NT2/D1 (cell line): ENCODE data around the gene TMEM200C.
A peak's percentile ranks its signal among the peaks of the same experiment; 100 is the strongest.
"Not testable (repeated sequence)": the region's sequence is repeated elsewhere in the genome, so short reads cannot be mapped to it uniquely, and the experiment has no call there.

Source experiments
- DNase-seq: peaks from one replicate; pipeline ENCODE4 v3.0.0-alpha.2; 2011; ENCODE audit warnings: low read depth, low spot score
- H3K27me3 ChIP-seq: 2 replicates; pipeline ENCODE4 v1.6.0; 2011; ENCODE audit warnings: mild to moderate bottlenecking; ENCODE audit not compliant: insufficient read length, insufficient read depth
- H3K36me3 ChIP-seq: 2 replicates; pipeline ENCODE4 v1.6.1; 2011; ENCODE audit warnings: mild to moderate bottlenecking, low read length, mixed read lengths; ENCODE audit not compliant: insufficient read depth, insufficient read length
- H3K4me1 ChIP-seq: 2 replicates; pipeline ENCODE4 v1.5.1; 2011; ENCODE audit not compliant: insufficient read depth, insufficient read length
- H3K4me3 ChIP-seq: 2 replicates; pipeline ENCODE4 v1.5.1; 2011; ENCODE audit warnings: low read depth; ENCODE audit not compliant: insufficient read length
- H3K9ac ChIP-seq: 2 replicates; pipeline ENCODE4 v1.6.0; 2011; ENCODE audit warnings: low read depth; ENCODE audit not compliant: insufficient read length
- H3K9me3 ChIP-seq: 2 replicates; pipeline ENCODE4 v1.5.1; 2011; ENCODE audit warnings: mild to moderate bottlenecking, low read length; ENCODE audit not compliant: insufficient read depth
- SUZ12 ChIP-seq: IDR thresholded peaks from 2 replicates; pipeline ENCODE4 v1.6.1; 2011; ENCODE audit not compliant: insufficient read length, insufficient read depth; ENCODE audit errors: extremely low read depth
- YY1 ChIP-seq: IDR thresholded peaks from 2 replicates; pipeline ENCODE4 v1.6.1; 2011; ENCODE audit not compliant: insufficient read length, insufficient read depth
- ZNF274 ChIP-seq: IDR thresholded peaks from 2 replicates; pipeline ENCODE4 v1.6.1; 2011; ENCODE audit warnings: mild to moderate bottlenecking, low read depth, low read length

The TMEM200C gene

GRCh38 chr18:5876891-5877290 is 18.4 kb downstream of the TMEM200C start:
- TF ChIP-seq YY1 (no peak), SUZ12 (no peak), ZNF274 (no peak)
- Histone ChIP-seq H3K4me3 (no peak overlapping the region), H3K4me1 (no peaks in the 10 kb centered on the region), H3K9me3 (no peaks in the 10 kb centered on the region), H3K27me3 (no peaks in the 10 kb centered on the region), H3K9ac (no peak overlapping the region), H3K36me3 (no peaks in the 10 kb centered on the region)
- DNase-seq = no peak

GRCh38 chr18:5874336-5874735 is 21.0 kb downstream of the TMEM200C start:
- H3K27me3 ChIP-seq = no peaks in the 10 kb centered on the region
- no peak for TF ChIP-seq SUZ12
- H3K4me3 ChIP-seq = no peak overlapping the region
- H3K36me3 ChIP-seq = no peaks in the 10 kb centered on the region
- H3K9ac ChIP-seq = no peak overlapping the region
- no peaks in the 10 kb centered on the region for H3K4me1 ChIP-seq
- no peaks in the 10 kb centered on the region for H3K9me3 ChIP-seq
- DNase-seq = no peak

GRCh38 chr18:5872886-5873285 is 22.4 kb downstream of the TMEM200C start:
- DNase-seq = no peak
- no peak for TF ChIP-seq YY1
- no peak for TF ChIP-seq SUZ12
- TF ChIP-seq ZNF274 = no peak

GRCh38 chr18:5871426-5871825 is 23.9 kb downstream of the TMEM200C start:
- H3K9me3 ChIP-seq = no peaks in the 10 kb centered on the region
- DNase-seq = no peak
- no peaks in the 10 kb centered on the region for H3K4me1 ChIP-seq
- H3K36me3 ChIP-seq = no peaks in the 10 kb centered on the region
- H3K27me3 ChIP-seq = no peaks in the 10 kb centered on the region
- no peak overlapping the region for H3K9ac ChIP-seq
- TF ChIP-seq YY1 = no peak
- no peak overlapping the region for H3K4me3 ChIP-seq

More at GRCh38 chr18:5872886-5873285, 22.4 kb downstream of the TMEM200C start:
- Histone ChIP-seq H3K4me3 (no peak overlapping the region), H3K36me3 (no peaks in the 10 kb centered on the region), H3K27me3 (no peaks in the 10 kb centered on the region), H3K9me3 (no peaks in the 10 kb centered on the region), H3K4me1 (no peaks in the 10 kb centered on the region), H3K9ac (no peak overlapping the region)

- no peaks in the 10 kb centered on the region for H3K4me1 ChIP-seq
- no peak overlapping the region for H3K9ac ChIP-seq
- H3K9me3 ChIP-seq = no peaks in the 10 kb centered on the region
- no peaks in the 10 kb centered on the region for H3K27me3 ChIP-seq
- DNase-seq = peak; percentile 77
- TF ChIP-seq YY1 = no peak
- TF ChIP-seq SUZ12 = no peak
- TF ChIP-seq ZNF274 = no peak
- no peak overlapping the region for H3K4me3 ChIP-seq
- H3K36me3 ChIP-seq = no peaks in the 10 kb centered on the region
Measured at GRCh38 chr18:5868218-5868854, 27.0 kb downstream of the TMEM200C start.

- no peak for DNase-seq
- Histone ChIP-seq H3K36me3 (no peaks in the 10 kb centered on the region), H3K9ac (no peak overlapping the region), H3K4me1 (no peaks in the 10 kb centered on the region), H3K9me3 (0 out of 2 replicates have a peak, but pooled peaks cover 10% of the 10 kb centered on the region), H3K4me3 (no peak overlapping the region), H3K27me3 (no peaks in the 10 kb centered on the region)
- TF ChIP-seq YY1 (no peak), SUZ12 (no peak), ZNF274 (no peak)
Measured at GRCh38 chr18:5865521-5865920, 29.8 kb downstream of the TMEM200C start.

GRCh38 chr18:5862127-5862526 is 33.2 kb downstream of the TMEM200C start:
- H3K36me3 ChIP-seq, H3K4me3 ChIP-seq, H3K9ac ChIP-seq, H3K27me3 ChIP-seq, H3K4me1 ChIP-seq, DNase-seq: not testable (repeated sequence)
- 0 out of 2 replicates have a peak, but pooled peaks cover 10% of the 10 kb centered on the region for H3K9me3 ChIP-seq

- DNase-seq = no peak
- TF ChIP-seq YY1 = no peak
- no peak for TF ChIP-seq ZNF274
- TF ChIP-seq SUZ12 = no peak
- H3K27me3 ChIP-seq = no peaks in the 10 kb centered on the region
- no peak overlapping the region for H3K4me3 ChIP-seq
- 0 out of 2 replicates have a peak, but pooled peaks cover 8% of the 10 kb centered on the region for H3K9me3 ChIP-seq
- H3K4me1 ChIP-seq = no peaks in the 10 kb centered on the region
- H3K9ac ChIP-seq = no peak overlapping the region
- no peaks in the 10 kb centered on the region for H3K36me3 ChIP-seq
Measured at GRCh38 chr18:5857180-5857579, 38.1 kb downstream of the TMEM200C start.
